DND-41 (cell line): ENCODE data around the gene ZNF443.

ENCODE experiments used
- CTCF ChIP-seq: IDR thresholded peaks from 2 replicates; pipeline ENCODE4 v1.5.1; 2012; ENCODE audit warnings: borderline replicate concordance, low read length, moderate library complexity, mild to moderate bottlenecking; ENCODE audit not compliant: poor library complexity, severe bottlenecking; ENCODE audit errors: extremely low read depth
- EZH2 ChIP-seq: IDR thresholded peaks from 3 replicates; pipeline ENCODE4 v1.6.1; 2012; ENCODE audit warnings: borderline replicate concordance, low read depth, mild to moderate bottlenecking, moderate library complexity, low read length, inconsistent platforms; ENCODE audit not compliant: severe bottlenecking

GRCh38 chr19:12478234-12478941 lies 37.6 kb upstream of the ZNF443 start:
- TF ChIP-seq CTCF: no peak
- TF ChIP-seq EZH2: no peak
